LNCAP (cell line): Measurements from ENCODE around the gene SHB.

Experiments used
- TF ChIP-seq, protein P1 (sequence below): fragments of 450-650 bp; IDR thresholded peaks from 2 replicates; pipeline ENCODE4 v1.5.1; 2017; ENCODE audit warnings: mild to moderate bottlenecking

The SHB gene

GRCh38 chr9:38074441-38074961 is 5.5 kb upstream of the SHB start:
- TF ChIP-seq, protein P1, sequence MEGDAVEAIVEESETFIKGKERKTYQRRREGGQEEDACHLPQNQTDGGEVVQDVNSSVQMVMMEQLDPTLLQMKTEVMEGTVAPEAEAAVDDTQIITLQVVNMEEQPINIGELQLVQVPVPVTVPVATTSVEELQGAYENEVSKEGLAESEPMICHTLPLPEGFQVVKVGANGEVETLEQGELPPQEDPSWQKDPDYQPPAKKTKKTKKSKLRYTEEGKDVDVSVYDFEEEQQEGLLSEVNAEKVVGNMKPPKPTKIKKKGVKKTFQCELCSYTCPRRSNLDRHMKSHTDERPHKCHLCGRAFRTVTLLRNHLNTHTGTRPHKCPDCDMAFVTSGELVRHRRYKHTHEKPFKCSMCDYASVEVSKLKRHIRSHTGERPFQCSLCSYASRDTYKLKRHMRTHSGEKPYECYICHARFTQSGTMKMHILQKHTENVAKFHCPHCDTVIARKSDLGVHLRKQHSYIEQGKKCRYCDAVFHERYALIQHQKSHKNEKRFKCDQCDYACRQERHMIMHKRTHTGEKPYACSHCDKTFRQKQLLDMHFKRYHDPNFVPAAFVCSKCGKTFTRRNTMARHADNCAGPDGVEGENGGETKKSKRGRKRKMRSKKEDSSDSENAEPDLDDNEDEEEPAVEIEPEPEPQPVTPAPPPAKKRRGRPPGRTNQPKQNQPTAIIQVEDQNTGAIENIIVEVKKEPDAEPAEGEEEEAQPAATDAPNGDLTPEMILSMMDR: no peak

DNA sequence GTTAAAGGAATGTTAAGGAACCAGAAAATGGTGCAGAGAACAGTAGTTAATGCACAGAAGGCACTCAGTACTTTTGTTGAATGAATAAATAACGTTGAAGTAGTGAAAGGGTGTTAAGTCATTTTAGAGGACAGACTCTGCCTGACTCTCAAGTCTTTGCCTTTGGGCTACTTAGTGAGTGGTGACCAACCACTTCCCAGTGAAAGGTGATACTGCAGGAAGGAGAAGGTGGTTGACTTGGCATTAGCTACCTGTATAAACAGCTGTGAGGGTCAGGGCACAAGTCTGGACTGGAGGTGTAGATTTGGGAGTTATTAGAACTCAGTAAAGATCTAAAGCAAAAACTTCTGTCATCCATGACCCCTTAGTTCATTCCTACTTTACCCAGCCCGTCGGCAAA is 4.9 kb upstream of the SHB start:
- TF ChIP-seq, protein P1: no peak

DNA sequence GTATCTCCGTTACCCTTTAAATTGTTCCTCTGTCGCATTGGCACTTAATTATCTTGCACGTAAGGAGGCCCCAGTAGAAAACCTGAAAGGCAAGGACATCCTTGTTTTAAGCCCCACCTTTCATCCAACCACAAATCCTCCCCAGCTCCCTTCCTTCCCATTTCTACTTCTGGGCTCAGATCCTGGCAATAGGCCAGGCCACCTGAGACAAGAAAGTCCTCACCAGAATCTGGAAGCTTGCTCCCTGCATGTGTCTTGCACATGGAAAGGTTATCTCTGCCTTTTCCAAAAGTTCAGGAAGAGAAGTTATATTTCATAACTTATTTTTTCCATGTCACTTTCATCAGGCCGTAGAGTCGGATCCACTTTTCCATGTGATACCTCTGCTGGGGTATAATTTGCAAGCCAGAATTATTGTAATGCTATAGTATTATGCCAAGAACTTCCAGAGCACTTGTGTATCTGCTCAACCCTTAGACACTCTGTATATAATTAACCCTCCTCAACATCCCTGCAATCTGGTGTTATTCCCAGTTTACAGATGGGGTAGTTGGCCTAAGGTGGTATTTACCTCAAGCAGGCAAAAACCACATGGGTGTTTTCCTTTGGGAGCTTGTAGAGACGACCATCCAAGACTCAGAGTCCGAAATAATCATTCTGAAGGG is 2.6 kb upstream of the SHB start:
- TF ChIP-seq, protein P1: no peak

- TF ChIP-seq, protein P1: no peak
Measured at GRCh38 chr9:38067859-38068681, 957 bp downstream of the SHB start.

DNA sequence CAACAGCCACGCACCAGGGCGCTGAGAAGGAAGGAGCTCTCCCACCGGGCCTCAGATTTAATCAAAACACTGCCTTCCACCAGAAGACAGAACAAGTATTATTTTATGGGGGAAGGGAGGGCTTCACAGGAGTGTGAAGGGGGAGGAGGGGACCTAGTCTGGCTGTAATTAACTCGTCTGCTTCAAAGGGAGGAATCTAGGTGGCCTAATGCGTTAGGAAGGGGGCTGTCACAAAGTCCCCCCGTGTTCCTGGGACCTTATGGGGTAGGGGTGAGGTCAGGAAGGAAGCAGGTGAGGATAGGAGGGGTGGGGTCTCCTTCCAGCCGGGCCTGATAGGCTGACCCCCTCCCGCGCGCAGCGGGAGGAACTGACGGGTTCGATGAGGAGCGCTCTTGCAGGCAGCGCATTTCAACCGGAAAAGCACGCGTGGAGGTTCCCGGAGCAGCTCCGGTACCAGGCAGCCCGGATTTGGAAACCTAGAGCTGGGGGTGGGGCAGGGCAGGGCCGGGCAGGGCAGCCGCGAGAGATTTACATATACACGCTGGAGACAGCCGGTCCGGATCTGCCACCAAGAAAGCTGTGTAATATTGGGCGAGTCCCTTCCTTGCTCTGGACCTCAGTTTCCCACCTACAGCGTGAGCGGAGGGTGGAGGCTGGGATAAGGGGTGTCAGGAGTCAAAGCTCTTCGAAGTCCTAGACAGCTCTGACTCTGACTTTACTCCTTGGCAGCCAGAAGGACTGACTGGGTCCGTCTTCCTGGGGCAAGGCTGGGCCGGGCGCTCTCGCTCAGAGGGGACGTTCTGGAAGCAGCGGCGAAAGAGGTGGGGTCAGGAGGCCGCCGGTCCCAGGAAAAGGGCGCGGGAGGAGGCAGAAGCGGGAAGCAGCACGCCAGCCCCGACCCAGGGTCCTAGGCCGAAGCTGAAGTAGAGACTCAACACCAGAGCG is 1.8 kb downstream of the SHB start:
- TF ChIP-seq, protein P1: no peak

- TF ChIP-seq, protein P1: peak; percentile 13; the same call in 1 of the 2 replicates
Measured at GRCh38 chr9:38066197-38066913, 2.7 kb downstream of the SHB start.
